Stimulated activated CD4-positive, alpha-beta T cell treated with anti-CD3 and anti-CD28 coated beads, Interleukin-4, amount 100 ng/mL, for 48 hours (primary cell): ENCODE results near the gene SLC25A39.
"Not testable (repeated sequence)": the region's sequence is repeated elsewhere in the genome, so short reads cannot be mapped to it uniquely, and the experiment has no call there.

ENCODE experiments used
- DNase-seq, 2 donors: peaks; one replicate each; pipeline ENCODE4 v3.0.0-alpha.2; 2020; ENCODE audit warnings: low read depth in 2 of 2

SLC25A39 gene

GRCh38 chr17:44324571-44325275, at the start of gene SLC25A39:
SLC25A39 (minus strand) TSS chr17:44324823; CDS start chr17:44323562, 1,261 bp downstream.
- peak; percentile 92 to 93 for DNase-seq

- no peak for DNase-seq
These were observed 47.4 kb upstream of the SLC25A39 start for GRCh38 chr17:44372036-44372435.

GRCh38 chr17:44369414-44370023, 44.9 kb upstream of the SLC25A39 start:
- DNase-seq, result not testable (repeated sequence)

- DNase-seq, result not testable (repeated sequence)
These were observed 44.0 kb upstream of the SLC25A39 start for GRCh38 chr17:44368391-44369243.

- DNase-seq, result no peak
These were observed 42.8 kb upstream of the SLC25A39 start for GRCh38 chr17:44367231-44367979.

- not testable (repeated sequence) for DNase-seq
These were observed 40.4 kb upstream of the SLC25A39 start for GRCh38 chr17:44365051-44365450.

- DNase-seq, result peak; percentile 61 to 63
These were observed 39.1 kb upstream of the SLC25A39 start, which contains the start of gene FAM171A2 for GRCh38 chr17:44363613-44364159. FAM171A2 (minus strand) TSS chr17:44363853; CDS start chr17:44363714, 139 bp downstream.

- DNase-seq, result no peak
These were observed 38.5 kb upstream of the SLC25A39 start for GRCh38 chr17:44362949-44363612.

- no peak for DNase-seq
These were observed 37.9 kb upstream of the SLC25A39 start for GRCh38 chr17:44362459-44362948.

GRCh38 chr17:44361292-44362260, 37.0 kb upstream of the SLC25A39 start:
- DNase-seq, result no peak

- DNase-seq, result no peak
These were observed 36.2 kb upstream of the SLC25A39 start for GRCh38 chr17:44360826-44361225.

GRCh38 chr17:44360144-44360533, 35.5 kb upstream of the SLC25A39 start:
- no peak for DNase-seq

- no peak for DNase-seq
These were observed 35.0 kb upstream of the SLC25A39 start for GRCh38 chr17:44359458-44360143.

- no peak for DNase-seq
These were observed 34.4 kb upstream of the SLC25A39 start for GRCh38 chr17:44359006-44359405.

GRCh38 chr17:44358066-44358465, 33.4 kb upstream of the SLC25A39 start:
- no peak for DNase-seq

- no peak for DNase-seq
These were observed 31.6 kb upstream of the SLC25A39 start for GRCh38 chr17:44356241-44356640.

GRCh38 chr17:44355642-44356099, 31.0 kb upstream of the SLC25A39 start:
- no peak for DNase-seq
